ENCODE results near the gene SIM1. TPM values are rescaled to one million over a fixed set of nuclear protein-coding genes. Genes with fewer than 3 reads are reported as not detected.

The SIM1 gene
- total RNA-seq, 1 donor from 2014 or later: not detected

GRCh38 chr6:100432136-100432535 is 32.6 kb downstream of the SIM1 start:
- FAIRE-seq (no peak), DNase-seq (ENCODE audit: low read depth) (no peak)
- no peak for TF ChIP-seq CTCF (IDR thresholded peaks at IDR 0.05; ENCODE audit: insufficient read depth, low read length, severe bottlenecking)
- peaks cover under 1% of the 10 kb centered on the region for H3K27me3 ChIP-seq (ENCODE audit: control insufficient read depth, insufficient read depth, low read length)
- no peak overlapping the region for H3K4me3 ChIP-seq (ENCODE audit: low read depth, low read length)
- H3K36me3 ChIP-seq (ENCODE audit: control insufficient read depth, insufficient read depth, low read length): no peaks in the 10 kb centered on the region

- DNase-seq (ENCODE audit: low read depth) (no peak), FAIRE-seq (no peak)
- H3K4me3 ChIP-seq (ENCODE audit: low read depth, low read length): no peak overlapping the region
- H3K36me3 ChIP-seq (ENCODE audit: control insufficient read depth, insufficient read depth, low read length): no peaks in the 10 kb centered on the region
- TF ChIP-seq CTCF (IDR thresholded peaks at IDR 0.05; ENCODE audit: insufficient read depth, low read length, severe bottlenecking): no peak
- peaks cover 2% of the 10 kb centered on the region for H3K27me3 ChIP-seq (ENCODE audit: control insufficient read depth, insufficient read depth, low read length)
Observed at GRCh38 chr6:100430962-100431361, 33.8 kb downstream of the SIM1 start.

GRCh38 chr6:100427452-100427851 is 37.3 kb downstream of the SIM1 start:
- FAIRE-seq (no peak), DNase-seq (ENCODE audit: low read depth) (no peak)
- TF ChIP-seq CTCF (IDR thresholded peaks at IDR 0.05; ENCODE audit: insufficient read depth, low read length, severe bottlenecking): no peak
- peaks cover 2% of the 10 kb centered on the region for H3K27me3 ChIP-seq (ENCODE audit: control insufficient read depth, insufficient read depth, low read length)
- no peaks in the 10 kb centered on the region for H3K36me3 ChIP-seq (ENCODE audit: control insufficient read depth, insufficient read depth, low read length)
- H3K4me3 ChIP-seq (ENCODE audit: low read depth, low read length): no peak overlapping the region

- no peak for TF ChIP-seq CTCF (IDR thresholded peaks at IDR 0.05; ENCODE audit: insufficient read depth, low read length, severe bottlenecking)
- no peak overlapping the region for H3K4me3 ChIP-seq (ENCODE audit: low read depth, low read length)
- H3K36me3 ChIP-seq (ENCODE audit: control insufficient read depth, insufficient read depth, low read length): no peaks in the 10 kb centered on the region
- FAIRE-seq (no peak), DNase-seq (ENCODE audit: low read depth) (no peak)
- peaks cover 2% of the 10 kb centered on the region for H3K27me3 ChIP-seq (ENCODE audit: control insufficient read depth, insufficient read depth, low read length)
Observed at GRCh38 chr6:100426744-100427338, 37.9 kb downstream of the SIM1 start.

- FAIRE-seq (no peak), DNase-seq (ENCODE audit: low read depth) (no peak)
- Histone ChIP-seq H3K4me3 (ENCODE audit: low read depth, low read length) (no peak overlapping the region), H3K36me3 (ENCODE audit: control insufficient read depth, insufficient read depth, low read length) (no peaks in the 10 kb centered on the region), H3K27me3 (ENCODE audit: control insufficient read depth, insufficient read depth, low read length) (peaks cover 2% of the 10 kb centered on the region)
- no peak for TF ChIP-seq CTCF (IDR thresholded peaks at IDR 0.05; ENCODE audit: insufficient read depth, low read length, severe bottlenecking)
Observed at GRCh38 chr6:100426241-100426640, 38.5 kb downstream of the SIM1 start.

GRCh38 chr6:100420711-100421110 is 44.0 kb downstream of the SIM1 start:
- TF ChIP-seq CTCF (IDR thresholded peaks at IDR 0.05; ENCODE audit: insufficient read depth, low read length, severe bottlenecking): no peak
- FAIRE-seq (no peak), DNase-seq (ENCODE audit: low read depth) (no peak)
- Histone ChIP-seq H3K27me3 (ENCODE audit: control insufficient read depth, insufficient read depth, low read length) (peaks cover 3% of the 10 kb centered on the region), H3K36me3 (ENCODE audit: control insufficient read depth, insufficient read depth, low read length) (no peaks in the 10 kb centered on the region), H3K4me3 (ENCODE audit: low read depth, low read length) (no peak overlapping the region)
